GM12892 (cell line): ENCODE measurements around the gene CEACAM8.

ENCODE experiments used
- POLR2A ChIP-seq: IDR thresholded peaks from 2 replicates; pipeline ENCODE4 v1.6.1; 2011; ENCODE audit warnings: low read depth, low read length, control low read depth
- POLR2AphosphoS5 ChIP-seq: IDR thresholded peaks from 2 replicates; pipeline ENCODE4 v1.6.1; 2011; ENCODE audit warnings: low read depth, low read length, control low read depth
- TAF1 ChIP-seq: IDR thresholded peaks from 2 replicates; pipeline ENCODE4 v1.6.1; 2011; ENCODE audit warnings: low read depth, mild to moderate bottlenecking, control low read depth, low read length, borderline replicate concordance

- TF ChIP-seq POLR2A (no peak), TAF1 (no peak), POLR2AphosphoS5 (no peak)
Measured at GRCh38 chr19:42584466-42584865, 10.3 kb downstream of the CEACAM8 start.
